IMR-90 (cell line): ENCODE results near the gene ARHGAP10. TPM values are rescaled to one million over a fixed set of nuclear protein-coding genes. Genes with fewer than 3 reads are reported as not detected.

Experiments
- ATAC-seq: fragments of 200-7000 bp; cut with Tn5 transposase; 2 replicates; pipeline ENCODE4 v1.9.1; 2020; ENCODE audit warnings: low read depth, mild to moderate bottlenecking, moderate library complexity
- BruUV-seq: library from RNA; stranded (reverse); fragments of 400-500 nt; replicated peaks from 2 replicates; lab custom pipeline; 2021; lab: Mats Ljungman, UMichigan
- CTCF ChIA-PET: fragments of 300-600 bp; formaldehyde crosslinking; extraction: SDS; loops from one replicate; lab custom pipeline; 2021; ENCODE audit warnings: antibody characterized with exemption; lab: Yijun Ruan, JAX
- POLR2A ChIA-PET: fragments of 300-600 bp; sonication (Branson Sonifier 250); formaldehyde crosslinking; loops from one replicate; lab custom pipeline; 2022; ENCODE audit warnings: antibody characterized with exemption; ENCODE audit not compliant: unreplicated experiment; lab: Charles Lee
- DNase-seq: peaks from one replicate; pipeline ENCODE4 v3.0.0; 2013
- H2AFZ ChIP-seq: replicated peaks from 2 replicates; pipeline ENCODE3; 2013; ENCODE audit warnings: low read length, mild to moderate bottlenecking; ENCODE audit not compliant: poor library complexity
- H2AK5ac ChIP-seq: 2 replicates; pipeline ENCODE4 v1.6.1; 2013; ENCODE audit warnings: low read depth, low read length, inconsistent platforms
- H2AK9ac ChIP-seq: replicated peaks from 2 replicates; pipeline ENCODE3; 2013; ENCODE audit warnings: mild to moderate bottlenecking, low read depth, low read length, moderate library complexity; ENCODE audit not compliant: poor library complexity
- H2BK120ac ChIP-seq: 2 replicates; pipeline ENCODE4 v1.6.1; 2013; ENCODE audit warnings: low read depth, low read length, inconsistent platforms
- H2BK15ac ChIP-seq: 3 replicates; pipeline ENCODE4 v1.6.1; 2013; ENCODE audit warnings: low read depth, low read length, inconsistent platforms
- H2BK20ac ChIP-seq: 2 replicates; pipeline ENCODE4 v1.6.1; 2013; ENCODE audit warnings: low read depth, mild to moderate bottlenecking, inconsistent platforms, low read length, moderate library complexity
- H2BK5ac ChIP-seq: 2 replicates; pipeline ENCODE4 v1.6.1; 2013; ENCODE audit warnings: mild to moderate bottlenecking, low read depth, low read length, inconsistent platforms; ENCODE audit not compliant: poor library complexity, severe bottlenecking
- H3K14ac ChIP-seq: replicated peaks from 2 replicates; pipeline ENCODE4 v1.6.1; 2013; ENCODE audit warnings: low read depth, low read length, inconsistent platforms
- H3K18ac ChIP-seq: 2 replicates; pipeline ENCODE4 v1.6.1; 2013; ENCODE audit warnings: low read depth, low read length, control low read depth
- H3K23ac ChIP-seq: 2 replicates; pipeline ENCODE4 v1.6.1; 2013; ENCODE audit warnings: low read depth, low read length, inconsistent platforms
- H3K27ac ChIP-seq: 2 replicates; pipeline ENCODE4 v1.5.1; 2013; ENCODE audit warnings: mild to moderate bottlenecking, control low read depth, low read length; ENCODE audit not compliant: insufficient read depth
- H3K27me3 ChIP-seq: 2 replicates; pipeline ENCODE4 v1.6.1; 2013; ENCODE audit warnings: low read length; ENCODE audit not compliant: control insufficient read depth, insufficient read depth
- H3K36me3 ChIP-seq: 2 replicates; pipeline ENCODE4 v1.6.1; 2013; ENCODE audit warnings: low read length, mixed read lengths; ENCODE audit not compliant: control insufficient read depth, insufficient read depth
- H3K4ac ChIP-seq: 2 replicates; pipeline ENCODE4 v1.6.1; 2013; ENCODE audit warnings: low read depth, low read length, inconsistent platforms
- H3K4me1 ChIP-seq: 2 replicates; pipeline ENCODE4 v1.6.1; 2013; ENCODE audit warnings: low read length, mixed read lengths; ENCODE audit not compliant: control insufficient read depth, insufficient read depth
- H3K4me2 ChIP-seq: 2 replicates; pipeline ENCODE4 v1.6.1; 2013; ENCODE audit warnings: low read depth, mild to moderate bottlenecking, control low read depth, low read length, moderate library complexity
- H3K4me3 ChIP-seq: 2 replicates; pipeline ENCODE4 v1.5.1; 2013; ENCODE audit warnings: low read depth, mild to moderate bottlenecking, control low read depth, low read length, moderate library complexity; ENCODE audit not compliant: insufficient read depth
- H3K56ac ChIP-seq: 2 replicates; pipeline ENCODE4 v1.6.1; 2013; ENCODE audit warnings: low read length, inconsistent platforms; ENCODE audit not compliant: insufficient read depth; ENCODE audit errors: extremely low read depth
- H3K79me1 ChIP-seq, 2 experiments: 2 replicates each; pipeline ENCODE4 v1.6.1; 2013; ENCODE audit warnings: low read length in 2 of 2, inconsistent platforms in 1 of 2, low read depth in 1 of 2
- H3K9ac ChIP-seq: 2 replicates; pipeline ENCODE4 v1.6.1; 2013; ENCODE audit warnings: low read depth, low read length, control low read depth
- H3K9me1 ChIP-seq: 2 replicates; pipeline ENCODE4 v1.6.1; 2013; ENCODE audit warnings: low read length, inconsistent platforms; ENCODE audit not compliant: insufficient read depth
- H3K9me3 ChIP-seq: 2 replicates; pipeline ENCODE4 v1.6.1; 2013; ENCODE audit warnings: low read length; ENCODE audit not compliant: control insufficient read depth, insufficient read depth
- H4K20me1 ChIP-seq: 2 replicates; pipeline ENCODE4 v1.6.1; 2013; ENCODE audit warnings: low read length, inconsistent platforms; ENCODE audit not compliant: insufficient read depth
- H4K5ac ChIP-seq: 2 replicates; pipeline ENCODE4 v1.6.1; 2013; ENCODE audit warnings: mild to moderate bottlenecking, low read depth, low read length, control low read depth
- H4K8ac ChIP-seq, 2 experiments: 2 replicates each; pipeline ENCODE4 v1.6.1; 2013; ENCODE audit warnings: low read depth in 2 of 2, low read length in 2 of 2, control low read depth in 1 of 2, inconsistent platforms in 1 of 2
- H4K91ac ChIP-seq: 2 replicates; pipeline ENCODE4 v1.6.1; 2013; ENCODE audit warnings: low read depth, low read length, inconsistent platforms; ENCODE audit not compliant: insufficient read depth
- BHLHE40 ChIP-seq: fragments of 150-350 bp; IDR thresholded peaks from 2 replicates; pipeline ENCODE4 v1.6.1; 2016; ENCODE audit warnings: mild to moderate bottlenecking, low read depth, low read length
- CEBPB ChIP-seq: IDR thresholded peaks from 2 replicates; pipeline ENCODE4 v1.6.1; 2012; ENCODE audit warnings: low read depth, low read length, improper control_type of control experiment
- CHD1 ChIP-seq: IDR thresholded peaks from 2 replicates; pipeline ENCODE4 v1.6.1; 2012; ENCODE audit warnings: low read depth, low read length, improper control_type of control experiment
- FOS ChIP-seq: fragments of 150-350 bp; IDR thresholded peaks from 2 replicates; pipeline ENCODE4 v1.6.1; 2016; ENCODE audit warnings: low read depth, low read length
- MAFK ChIP-seq: IDR thresholded peaks from 2 replicates; pipeline ENCODE4 v1.6.1; 2012; ENCODE audit warnings: low read depth, low read length, improper control_type of control experiment
- MXI1 ChIP-seq: IDR thresholded peaks from 2 replicates; pipeline ENCODE4 v1.6.1; 2012; ENCODE audit warnings: low read depth, mild to moderate bottlenecking, low read length, moderate library complexity, borderline replicate concordance
- NFE2L2 ChIP-seq: fragments of 150-350 bp; IDR thresholded peaks from 2 replicates; pipeline ENCODE4 v1.6.1; 2016; ENCODE audit warnings: low read depth, mild to moderate bottlenecking, low read length
- POLR2A ChIP-seq: IDR thresholded peaks from 2 replicates; pipeline ENCODE4 v1.6.1; 2012; ENCODE audit warnings: mild to moderate bottlenecking, low read depth, low read length
- RAD21 ChIP-seq: IDR thresholded peaks from 2 replicates; pipeline ENCODE4 v1.6.1; 2012; ENCODE audit warnings: low read length, improper control_type of control experiment
- RCOR1 ChIP-seq: IDR thresholded peaks from 2 replicates; pipeline ENCODE4 v1.6.1; 2012; ENCODE audit warnings: mild to moderate bottlenecking, low read length, improper control_type of control experiment; ENCODE audit not compliant: insufficient replicate concordance
- RFX5 ChIP-seq: IDR thresholded peaks from 2 replicates; pipeline ENCODE4 v1.8.0; 2012; ENCODE audit warnings: low read depth, mild to moderate bottlenecking, low read length, moderate library complexity
- SMC3 ChIP-seq: fragments of 150-350 bp; IDR thresholded peaks from 2 replicates; pipeline ENCODE4 v1.6.1; 2016; ENCODE audit warnings: low read depth, mild to moderate bottlenecking, antibody characterized with exemption, low read length, moderate library complexity
- WGBS, 2 experiments: methylation state at CpG; one replicate each; pipeline versions ENCODE4 v1.1.5 to v1.1.7; 2013; ENCODE audit warnings: missing lambda C conversion rate in 2 of 2; ENCODE audit not compliant: insufficient read length in 1 of 2; ENCODE audit errors: extremely low coverage in 2 of 2; 5-methylcytosine and 5-hydroxymethylcytosine counted together
- dilution Hi-C: fragments of 300-500 bp; cut with HindIII; formaldehyde crosslinking; loops from one replicate; pipeline ENCODE4 v1.14.3; 2018; ENCODE audit warnings: low sequenced_read_pairs; ENCODE audit not compliant: unreplicated experiment
- in situ Hi-C: fragments of 300-500 bp; cut with MboI; formaldehyde crosslinking; loops from 3 replicates; pipeline ENCODE4 v1.14.3; 2019; ENCODE audit warnings: low sequenced_read_pairs, inconsistent platforms, mixed read lengths
- intact Hi-C: fragments of 100-400 bp; cut with micrococcal nuclease; formaldehyde crosslinking; loops from 2 replicates; pipeline ENCODE4 v1.10.0; 2022
- polyA plus RNA-seq, 3 experiments: library from polyadenylated mRNA; depleted of rRNA; stranded (reverse); fragments of >200 nt; gene quantifications; 2 replicates each; pipeline ENCODE4 v1.2.3, GENCODE V29; 2012; ENCODE audit warnings: low replicate concordance in 1 of 3
- total RNA-seq: library from RNA; depleted of rRNA; stranded (reverse); fragments of >200 nt; gene quantifications from 2 replicates; pipeline ENCODE4 v1.2.3, GENCODE V29; 2012
- TF ChIP-seq, protein P1 (sequence below): fragments of 150-350 bp; IDR thresholded peaks from 2 replicates; pipeline ENCODE4 v1.6.1; 2016; ENCODE audit warnings: low read depth, mild to moderate bottlenecking, low read length, moderate library complexity, borderline replicate concordance
- TF ChIP-seq, protein P2 (sequence below): conservative IDR thresholded peaks from 2 replicates; pipeline ENCODE4 v1.5.1; 2012; ENCODE audit warnings: mild to moderate bottlenecking, low read depth, low read length, improper control_type of control experiment
- TF ChIP-seq, protein P3 (sequence below): fragments of 150-350 bp; IDR thresholded peaks from 2 replicates; pipeline ENCODE4 v1.6.1; 2017; ENCODE audit warnings: mild to moderate bottlenecking, antibody characterized with exemption, low read length, low read depth

The ARHGAP10 gene
- total and polyA plus RNA-seq, 2 of the 4 experiments (the other 2 are of a cell fraction): 27.1 to 29.4 TPM

DNA sequence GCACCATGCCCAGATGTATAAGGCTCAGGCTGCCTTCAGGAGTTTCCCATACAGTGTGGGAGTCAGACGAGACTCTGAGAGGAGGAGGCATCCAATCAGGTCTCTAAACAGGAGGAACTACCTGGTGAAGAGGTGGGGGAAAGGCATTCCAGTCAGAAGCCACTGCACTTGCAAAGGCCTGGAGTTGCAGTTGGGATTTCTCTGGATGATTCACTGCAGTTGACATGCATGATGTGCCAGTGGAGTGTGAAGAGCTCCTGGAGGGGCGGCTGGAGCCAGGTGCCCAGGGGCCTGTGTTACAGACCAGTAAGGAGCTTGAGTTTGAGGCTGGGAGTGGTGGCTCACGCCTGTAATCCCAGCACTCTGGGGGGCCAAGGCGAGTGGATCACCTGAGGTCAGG is 339.1 kb downstream of the ARHGAP10 start:
- Histone ChIP-seq H3K4me1 (peaks cover 4% of the 10 kb centered on the region; the same call in 1 of the 2 replicates), H3K27me3 (no peaks in the 10 kb centered on the region), H2BK5ac (no peak overlapping the region), H2AK9ac (no peak overlapping the region), H2BK120ac (no peak overlapping the region), H3K14ac (no peak overlapping the region), H3K36me3 (peaks cover 34% of the 10 kb centered on the region), H3K4me2 (no peak overlapping the region), H2AFZ (no peak overlapping the region), H3K9me3 (peaks cover 8% of the 10 kb centered on the region), H4K5ac (no peak overlapping the region), H4K8ac (no peak overlapping the region), H4K91ac (no peak overlapping the region), H2AK5ac (no peak overlapping the region), H2BK20ac (no peak overlapping the region), H3K56ac (no peak overlapping the region), H3K9ac (no peak overlapping the region), H3K4me3 (no peak overlapping the region), H2BK15ac (no peak overlapping the region), H3K18ac (no peak overlapping the region), H4K20me1 (no peaks in the 10 kb centered on the region), H3K4ac (no peak overlapping the region), H3K9me1 (peaks cover 12% of the 10 kb centered on the region; the same call in 1 of the 2 replicates), H3K79me1 (peaks cover 14 to 40% of the 10 kb centered on the region in 2 experiments), H3K23ac (no peak overlapping the region), H3K27ac (no peak overlapping the region)
- in situ Hi-C loops: no loop called here
- 60% methylated on average over 1 of the region's 4 CpGs; no CpG with 5 or more reads in 1 of the 2 experiments for WGBS, 2 experiments
- ChIA-PET POLR2A (no interaction called here), CTCF (no interaction called here)
- ATAC-seq (no peak), DNase-seq (no peak)
- intact Hi-C loops: no loop called here
- BruUV-seq: no TSS peak
- dilution Hi-C loops: no loop called here
- TF ChIP-seq MXI1 (no peak), POLR2A (no peak), NFE2L2 (no peak), BHLHE40 (no peak), SMC3 (no peak), FOS (no peak), CEBPB (no peak), RAD21 (no peak), RCOR1 (no peak), MAFK (no peak), CHD1 (no peak), RFX5 (no peak)
- TF ChIP-seq, protein P1, sequence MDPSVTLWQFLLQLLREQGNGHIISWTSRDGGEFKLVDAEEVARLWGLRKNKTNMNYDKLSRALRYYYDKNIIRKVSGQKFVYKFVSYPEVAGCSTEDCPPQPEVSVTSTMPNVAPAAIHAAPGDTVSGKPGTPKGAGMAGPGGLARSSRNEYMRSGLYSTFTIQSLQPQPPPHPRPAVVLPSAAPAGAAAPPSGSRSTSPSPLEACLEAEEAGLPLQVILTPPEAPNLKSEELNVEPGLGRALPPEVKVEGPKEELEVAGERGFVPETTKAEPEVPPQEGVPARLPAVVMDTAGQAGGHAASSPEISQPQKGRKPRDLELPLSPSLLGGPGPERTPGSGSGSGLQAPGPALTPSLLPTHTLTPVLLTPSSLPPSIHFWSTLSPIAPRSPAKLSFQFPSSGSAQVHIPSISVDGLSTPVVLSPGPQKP: no peak
- TF ChIP-seq, protein P2, sequence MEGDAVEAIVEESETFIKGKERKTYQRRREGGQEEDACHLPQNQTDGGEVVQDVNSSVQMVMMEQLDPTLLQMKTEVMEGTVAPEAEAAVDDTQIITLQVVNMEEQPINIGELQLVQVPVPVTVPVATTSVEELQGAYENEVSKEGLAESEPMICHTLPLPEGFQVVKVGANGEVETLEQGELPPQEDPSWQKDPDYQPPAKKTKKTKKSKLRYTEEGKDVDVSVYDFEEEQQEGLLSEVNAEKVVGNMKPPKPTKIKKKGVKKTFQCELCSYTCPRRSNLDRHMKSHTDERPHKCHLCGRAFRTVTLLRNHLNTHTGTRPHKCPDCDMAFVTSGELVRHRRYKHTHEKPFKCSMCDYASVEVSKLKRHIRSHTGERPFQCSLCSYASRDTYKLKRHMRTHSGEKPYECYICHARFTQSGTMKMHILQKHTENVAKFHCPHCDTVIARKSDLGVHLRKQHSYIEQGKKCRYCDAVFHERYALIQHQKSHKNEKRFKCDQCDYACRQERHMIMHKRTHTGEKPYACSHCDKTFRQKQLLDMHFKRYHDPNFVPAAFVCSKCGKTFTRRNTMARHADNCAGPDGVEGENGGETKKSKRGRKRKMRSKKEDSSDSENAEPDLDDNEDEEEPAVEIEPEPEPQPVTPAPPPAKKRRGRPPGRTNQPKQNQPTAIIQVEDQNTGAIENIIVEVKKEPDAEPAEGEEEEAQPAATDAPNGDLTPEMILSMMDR: no peak
- TF ChIP-seq, protein P3, sequence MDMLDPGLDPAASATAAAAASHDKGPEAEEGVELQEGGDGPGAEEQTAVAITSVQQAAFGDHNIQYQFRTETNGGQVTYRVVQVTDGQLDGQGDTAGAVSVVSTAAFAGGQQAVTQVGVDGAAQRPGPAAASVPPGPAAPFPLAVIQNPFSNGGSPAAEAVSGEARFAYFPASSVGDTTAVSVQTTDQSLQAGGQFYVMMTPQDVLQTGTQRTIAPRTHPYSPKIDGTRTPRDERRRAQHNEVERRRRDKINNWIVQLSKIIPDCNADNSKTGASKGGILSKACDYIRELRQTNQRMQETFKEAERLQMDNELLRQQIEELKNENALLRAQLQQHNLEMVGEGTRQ: no peak
